ENCODE measurements around the gene CHCHD3.

CHCHD3 gene

DNA sequence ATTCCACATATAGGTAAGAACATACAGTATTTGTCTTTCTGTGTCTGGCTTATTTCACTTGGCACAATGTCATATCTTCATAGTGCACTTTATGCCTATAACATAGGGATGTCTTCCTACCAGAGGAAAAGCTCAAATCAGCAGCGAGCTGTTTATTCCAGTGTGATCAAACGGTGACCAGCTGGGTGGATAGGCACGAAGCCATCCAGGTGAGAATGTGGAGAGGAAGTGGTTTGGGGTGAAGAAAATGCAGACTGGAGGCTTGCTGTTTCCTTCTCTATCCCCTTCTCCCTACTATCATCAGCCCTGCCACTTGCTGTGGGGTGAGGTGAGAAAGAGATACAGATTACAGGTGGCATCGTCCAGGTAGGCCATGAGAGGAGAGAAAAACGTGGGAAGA lies 52.4 kb downstream of the CHCHD3 start:
- TF ChIP-seq, protein P1, sequence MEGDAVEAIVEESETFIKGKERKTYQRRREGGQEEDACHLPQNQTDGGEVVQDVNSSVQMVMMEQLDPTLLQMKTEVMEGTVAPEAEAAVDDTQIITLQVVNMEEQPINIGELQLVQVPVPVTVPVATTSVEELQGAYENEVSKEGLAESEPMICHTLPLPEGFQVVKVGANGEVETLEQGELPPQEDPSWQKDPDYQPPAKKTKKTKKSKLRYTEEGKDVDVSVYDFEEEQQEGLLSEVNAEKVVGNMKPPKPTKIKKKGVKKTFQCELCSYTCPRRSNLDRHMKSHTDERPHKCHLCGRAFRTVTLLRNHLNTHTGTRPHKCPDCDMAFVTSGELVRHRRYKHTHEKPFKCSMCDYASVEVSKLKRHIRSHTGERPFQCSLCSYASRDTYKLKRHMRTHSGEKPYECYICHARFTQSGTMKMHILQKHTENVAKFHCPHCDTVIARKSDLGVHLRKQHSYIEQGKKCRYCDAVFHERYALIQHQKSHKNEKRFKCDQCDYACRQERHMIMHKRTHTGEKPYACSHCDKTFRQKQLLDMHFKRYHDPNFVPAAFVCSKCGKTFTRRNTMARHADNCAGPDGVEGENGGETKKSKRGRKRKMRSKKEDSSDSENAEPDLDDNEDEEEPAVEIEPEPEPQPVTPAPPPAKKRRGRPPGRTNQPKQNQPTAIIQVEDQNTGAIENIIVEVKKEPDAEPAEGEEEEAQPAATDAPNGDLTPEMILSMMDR (IDR thresholded peaks at IDR 0.05): no peak
- TF ChIP-seq ZFX (IDR thresholded peaks at IDR 0.05; ENCODE audit: borderline replicate concordance): no peak
- no peak overlapping the region for H3K27ac ChIP-seq

DNA sequence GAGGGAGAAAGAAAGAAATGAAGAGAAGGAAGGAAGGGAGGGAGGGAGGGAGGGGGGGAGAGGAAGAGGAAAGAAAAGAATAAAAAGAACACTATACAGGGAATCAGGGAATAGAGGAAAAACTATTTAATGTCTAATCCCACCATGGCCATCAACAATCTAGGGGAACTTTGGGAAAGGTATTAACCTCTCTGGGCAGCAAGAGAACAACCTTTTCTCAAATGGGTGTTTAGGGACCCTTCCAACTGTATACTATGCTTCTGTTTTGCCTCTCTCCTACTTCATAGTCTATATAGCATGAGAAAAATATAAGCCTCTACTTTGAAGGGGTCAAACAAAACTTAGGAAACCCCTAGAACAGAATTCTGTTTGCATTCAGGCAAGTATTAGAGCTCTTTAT lies 54.5 kb downstream of the CHCHD3 start:
- no peak overlapping the region for H3K27ac ChIP-seq
- no peak for TF ChIP-seq ZFX (IDR thresholded peaks at IDR 0.05; ENCODE audit: borderline replicate concordance)
- TF ChIP-seq, protein P1 (IDR thresholded peaks at IDR 0.05): no peak

DNA sequence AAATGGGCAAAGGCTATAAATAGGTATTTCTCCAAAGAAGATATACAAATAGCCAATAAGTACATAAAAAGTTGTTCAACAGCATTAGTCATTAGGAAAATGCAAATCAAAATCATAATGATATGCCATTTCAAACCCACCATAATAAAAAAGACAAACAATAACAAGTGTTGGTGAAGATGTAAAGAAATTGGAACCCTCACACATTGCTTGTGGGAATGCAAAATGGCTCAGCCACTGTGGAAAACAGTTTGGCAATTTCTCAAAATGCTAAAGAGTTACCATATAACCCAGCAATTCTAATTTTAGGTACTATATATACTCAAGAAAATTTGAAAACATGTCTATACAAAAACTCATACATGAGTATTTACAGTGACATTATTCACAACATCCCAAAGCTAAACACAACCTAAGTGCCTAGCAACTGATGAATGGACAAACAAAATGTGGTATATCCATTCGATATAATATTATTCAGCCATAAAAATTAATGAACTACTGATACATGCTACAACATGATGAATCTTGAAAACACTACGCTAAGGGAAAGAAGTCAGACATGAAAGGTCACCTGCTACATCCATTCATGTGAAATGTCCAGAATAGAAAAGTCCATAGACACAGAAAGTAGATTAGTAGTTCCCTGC lies 55.6 kb downstream of the CHCHD3 start:
- no peak overlapping the region for H3K27ac ChIP-seq
- TF ChIP-seq, protein P1 (IDR thresholded peaks at IDR 0.05): no peak
- no peak for TF ChIP-seq ZFX (IDR thresholded peaks at IDR 0.05; ENCODE audit: borderline replicate concordance)

DNA sequence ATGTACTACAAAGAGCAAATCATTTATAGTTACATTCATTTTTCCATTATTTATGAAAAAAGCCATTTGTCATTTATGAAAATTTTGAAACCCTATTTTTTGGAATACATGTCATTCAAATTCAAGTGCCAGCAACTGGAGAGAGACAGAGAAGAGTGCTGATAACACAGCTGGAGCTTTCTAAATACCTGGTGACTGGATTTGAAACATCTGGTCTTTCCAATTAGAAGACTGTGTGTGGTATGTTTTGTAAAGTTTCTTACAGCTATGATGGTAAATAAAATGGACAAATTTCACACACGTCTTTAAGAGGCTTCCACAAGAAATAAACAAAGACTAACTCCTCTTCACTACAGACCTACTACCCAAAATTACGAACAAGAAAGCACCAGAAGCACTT lies 56.8 kb downstream of the CHCHD3 start:
- H3K27ac ChIP-seq: no peak overlapping the region
- TF ChIP-seq, protein P1 (IDR thresholded peaks at IDR 0.05): no peak
- no peak for TF ChIP-seq ZFX (IDR thresholded peaks at IDR 0.05; ENCODE audit: borderline replicate concordance)

DNA sequence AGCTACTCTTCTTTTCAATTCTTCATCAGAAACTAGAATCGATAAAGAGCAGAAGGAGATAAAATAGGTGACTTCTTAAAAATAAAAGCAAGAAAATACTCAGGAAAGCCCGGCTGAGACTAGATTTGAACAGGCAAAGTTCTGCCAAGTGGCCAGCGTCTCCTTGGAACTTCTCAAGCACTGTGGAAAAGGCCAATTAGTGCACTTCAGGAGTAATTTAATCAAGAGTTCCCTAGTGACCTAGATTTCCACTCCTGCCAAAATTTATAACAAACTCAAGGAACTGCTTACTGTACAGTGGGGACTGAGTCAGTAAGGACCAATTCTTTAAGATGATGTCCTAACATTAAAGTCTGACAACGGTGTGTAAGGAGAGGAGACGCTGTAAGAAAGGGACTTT lies 57.3 kb downstream of the CHCHD3 start:
- TF ChIP-seq, protein P1 (IDR thresholded peaks at IDR 0.05): no peak
- TF ChIP-seq ZFX (IDR thresholded peaks at IDR 0.05; ENCODE audit: borderline replicate concordance): no peak

DNA sequence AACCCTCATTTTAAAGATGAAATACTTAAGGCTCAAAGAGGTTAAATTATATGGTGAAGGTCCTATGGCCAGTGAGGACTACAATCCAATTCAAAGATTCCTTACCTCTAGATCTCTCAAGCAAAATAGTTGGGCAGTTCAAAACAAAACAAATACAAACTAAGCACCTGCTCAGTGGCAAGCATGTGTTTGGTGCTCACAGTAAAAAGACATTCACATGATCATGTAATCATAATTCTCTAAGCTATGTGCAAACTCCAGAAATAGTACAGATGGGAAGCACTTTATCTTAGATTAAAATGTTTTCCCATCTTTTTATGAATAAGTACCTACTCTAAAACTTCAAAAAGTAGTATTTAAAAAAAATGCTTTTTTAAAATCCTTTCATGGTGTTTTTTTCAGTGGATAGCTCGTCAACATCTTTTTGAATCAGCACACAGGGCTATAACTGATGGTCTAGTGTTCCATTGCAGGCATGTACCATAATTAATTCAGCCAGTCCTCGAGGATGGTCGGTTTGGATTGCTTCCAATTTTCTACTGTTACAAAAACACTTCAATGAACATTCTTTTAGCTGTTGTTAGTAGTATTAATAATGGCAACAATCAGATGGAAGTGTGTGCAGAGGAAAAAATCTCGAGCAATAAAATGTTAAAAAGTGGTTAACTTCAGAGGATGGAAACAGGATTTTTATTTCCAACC lies 58.4 kb downstream of the CHCHD3 start:
- H3K27ac ChIP-seq: no peak overlapping the region
- TF ChIP-seq, protein P1 (IDR thresholded peaks at IDR 0.05): no peak
- TF ChIP-seq ZFX (IDR thresholded peaks at IDR 0.05; ENCODE audit: borderline replicate concordance): no peak

More for the DNA sequence above, 57.3 kb downstream of the CHCHD3 start:
- H3K27ac ChIP-seq: no peak overlapping the region

DNA sequence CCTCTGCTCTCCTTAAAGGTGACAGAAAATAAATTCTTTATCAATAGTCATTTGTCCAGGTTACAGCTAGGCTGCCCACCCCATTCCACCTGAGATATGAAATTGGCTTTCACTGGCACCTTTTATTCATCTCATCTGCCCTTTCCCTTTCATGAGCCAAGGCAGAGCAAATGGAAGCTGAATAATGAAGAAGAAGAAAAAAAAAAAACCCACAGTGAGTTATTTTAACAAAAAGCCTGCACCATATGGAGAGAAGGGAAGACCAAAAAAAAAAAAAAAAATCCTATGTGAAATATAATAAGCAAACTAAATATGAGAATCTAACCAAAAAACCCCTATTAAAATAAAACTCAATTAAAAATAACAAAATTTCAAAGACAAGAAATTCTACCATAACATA lies 59.2 kb downstream of the CHCHD3 start:
- H3K27ac ChIP-seq: no peak overlapping the region
- TF ChIP-seq, protein P1 (IDR thresholded peaks at IDR 0.05): no peak
- no peak for TF ChIP-seq ZFX (IDR thresholded peaks at IDR 0.05; ENCODE audit: borderline replicate concordance)

Measured in 22Rv1 (cell line).